RCC 7860 (cell line): ENCODE data around the gene ADCY9.

Experiments used
- DNase-seq: peaks from one replicate; pipeline ENCODE4 v3.0.0-alpha.2; 2015; ENCODE audit warnings: low spot score
- FAIRE-seq: peaks from 2 replicates; lab custom pipeline; 2012; peaks lifted over from hg19 to GRCh38; lab: Jason Lieb, UNC

The ADCY9 gene

GRCh38 chr16:4096509-4096908, 19.7 kb downstream of the ADCY9 start:
- FAIRE-seq: no peak

DNA sequence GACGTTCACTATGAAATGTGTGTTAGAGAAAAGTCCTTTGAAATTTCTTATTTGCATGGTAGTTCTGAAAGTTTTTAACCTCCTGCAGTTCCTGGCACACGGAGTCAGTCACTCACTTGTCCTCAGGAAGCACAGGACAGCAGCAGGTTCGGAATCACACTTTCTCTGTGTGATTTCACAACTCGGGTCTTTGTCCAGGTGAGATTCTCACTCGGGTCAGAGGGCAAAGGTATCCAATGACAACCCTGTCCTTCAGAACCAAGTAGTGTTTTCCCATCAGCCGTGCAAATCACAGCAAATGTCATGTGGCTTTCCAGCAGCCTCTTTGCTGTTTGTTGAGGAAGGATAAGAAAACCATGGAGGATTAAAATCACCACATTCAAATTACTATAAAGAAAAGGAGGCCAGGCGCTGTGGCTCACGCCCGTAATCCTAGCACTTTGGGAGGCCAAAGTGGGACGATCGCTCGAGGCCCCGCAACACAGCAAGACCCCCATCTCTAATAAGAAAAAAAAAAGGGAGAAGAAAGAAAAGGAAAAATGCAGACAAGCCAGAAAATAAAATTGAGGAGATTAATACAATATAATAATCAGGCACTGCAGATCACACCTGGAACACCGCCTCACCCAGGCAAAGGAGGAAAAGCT, 22.0 kb downstream of the ADCY9 start:
- DNase-seq (no peak), FAIRE-seq (no peak)

More at GRCh38 chr16:4096509-4096908, 19.7 kb downstream of the ADCY9 start:
- DNase-seq: no peak

GRCh38 chr16:4093495-4094126, 22.6 kb downstream of the ADCY9 start:
- DNase-seq (no peak), FAIRE-seq (no peak)

- no peak for DNase-seq
- FAIRE-seq: no peak
These were observed 23.5 kb downstream of the ADCY9 start for GRCh38 chr16:4092547-4093265.

GRCh38 chr16:4091240-4092012, 24.8 kb downstream of the ADCY9 start:
- no peak for DNase-seq
- FAIRE-seq: no peak

GRCh38 chr16:4090351-4090851, 25.8 kb downstream of the ADCY9 start:
- FAIRE-seq (no peak), DNase-seq (no peak)

DNA sequence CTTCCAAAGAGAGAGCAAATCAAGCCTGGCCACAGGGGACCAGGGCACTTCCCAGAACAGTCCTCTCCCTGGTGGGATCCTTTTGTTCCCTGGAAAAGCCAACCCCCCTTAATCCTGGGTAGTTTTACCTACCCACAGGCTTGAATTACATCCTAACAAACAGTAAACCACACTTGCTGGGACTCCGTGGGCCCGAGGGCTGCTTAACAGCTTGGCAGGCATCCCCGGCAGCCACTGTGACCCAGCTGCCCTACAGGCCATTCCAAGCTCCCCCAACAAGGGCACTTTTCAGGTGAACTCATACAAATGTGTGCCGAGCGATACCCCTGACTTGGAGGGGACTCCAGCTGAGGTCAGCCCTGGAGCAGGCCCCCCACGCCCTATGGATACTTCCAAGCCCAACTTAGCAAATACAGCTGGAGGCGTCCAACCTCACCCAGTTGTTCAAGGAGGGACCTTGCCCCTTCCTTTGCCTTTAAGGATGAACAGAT, 26.4 kb downstream of the ADCY9 start:
- DNase-seq (no peak), FAIRE-seq (no peak)

- FAIRE-seq (no peak), DNase-seq (no peak)
These were observed 26.9 kb downstream of the ADCY9 start for GRCh38 chr16:4089251-4089810.

DNA sequence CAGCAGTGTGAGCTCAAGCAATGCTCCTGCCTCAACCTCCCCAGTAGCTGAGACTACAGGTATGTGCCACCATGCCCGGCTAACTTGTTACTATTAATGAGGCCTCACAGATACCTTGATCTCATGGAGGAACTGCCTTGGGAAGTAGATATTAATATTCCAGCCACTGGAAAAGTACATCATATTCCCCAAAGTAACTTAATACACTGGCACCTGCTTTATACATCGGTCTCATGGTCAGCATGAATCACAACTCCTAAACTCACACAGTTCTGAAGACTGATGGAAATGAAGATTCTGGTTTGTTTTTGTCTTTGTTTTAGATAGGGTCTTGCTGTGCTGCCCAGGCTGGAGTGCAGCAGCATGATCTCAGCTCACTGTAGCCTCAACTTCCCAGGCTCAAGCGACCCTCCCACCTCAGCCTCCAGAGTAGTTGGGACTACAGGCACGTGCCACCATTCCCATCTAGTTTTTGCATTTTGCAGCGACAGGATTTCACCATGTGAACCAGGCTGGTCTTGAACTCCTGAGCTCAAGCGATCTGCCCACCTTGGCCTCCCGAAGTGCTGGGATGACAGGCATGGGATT, 28.2 kb downstream of the ADCY9 start:
- FAIRE-seq (no peak), DNase-seq (no peak)

DNA sequence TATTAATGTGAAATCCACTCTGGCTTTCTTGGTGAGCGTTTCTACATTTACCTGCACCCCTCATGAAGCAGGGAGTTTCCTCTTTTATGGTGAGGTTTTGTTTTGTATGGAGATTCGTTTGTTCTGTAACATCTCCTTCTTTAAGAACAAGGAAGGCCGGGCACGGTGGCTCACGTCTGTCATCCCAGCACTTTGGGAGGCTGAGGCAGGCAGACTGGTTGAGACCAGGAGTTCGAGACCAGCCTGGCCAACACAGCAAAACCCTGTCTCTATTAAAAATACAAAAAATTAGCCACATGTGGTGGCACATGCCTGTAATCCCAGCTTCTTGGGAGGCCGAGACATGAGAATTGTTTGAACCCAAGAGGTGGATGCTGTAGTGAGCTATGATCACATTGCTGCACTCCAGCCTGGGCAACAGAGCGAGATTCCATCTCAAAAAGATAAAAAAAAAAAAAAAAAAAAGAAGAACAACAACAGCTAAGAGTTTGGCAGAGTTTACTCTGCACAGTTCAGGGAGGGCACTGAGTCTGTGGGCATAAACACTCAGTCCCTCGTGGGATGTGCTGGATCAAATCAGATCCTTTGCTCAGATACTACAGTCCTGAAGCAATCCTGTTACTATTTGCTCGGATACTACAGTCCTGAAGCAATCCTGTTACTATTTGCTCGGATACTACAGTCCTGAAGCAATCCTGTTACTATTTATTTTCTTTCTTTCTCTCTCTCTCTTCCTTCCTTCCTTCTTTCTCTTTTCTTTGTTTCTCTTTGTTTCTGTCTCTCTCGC, 28.9 kb downstream of the ADCY9 start:
- FAIRE-seq (no peak), DNase-seq (no peak)

GRCh38 chr16:4086153-4086552, 30.1 kb downstream of the ADCY9 start:
- DNase-seq: no peak
- FAIRE-seq: no peak

- no peak for DNase-seq
- FAIRE-seq: no peak
These were observed 30.8 kb downstream of the ADCY9 start for GRCh38 chr16:4085405-4085970.

- FAIRE-seq (no peak), DNase-seq (no peak)
These were observed 32.8 kb downstream of the ADCY9 start for GRCh38 chr16:4083347-4083870.

GRCh38 chr16:4082474-4083044, 33.7 kb downstream of the ADCY9 start:
- FAIRE-seq (no peak), DNase-seq (no peak)

GRCh38 chr16:4081521-4082021, 34.7 kb downstream of the ADCY9 start:
- no peak for FAIRE-seq
- no peak for DNase-seq

- no peak for DNase-seq
- no peak for FAIRE-seq
These were observed 35.2 kb downstream of the ADCY9 start for GRCh38 chr16:4081047-4081446.

- DNase-seq (no peak), FAIRE-seq (no peak)
These were observed 39.0 kb downstream of the ADCY9 start for GRCh38 chr16:4077174-4077649.

GRCh38 chr16:4075534-4075933, 40.7 kb downstream of the ADCY9 start:
- FAIRE-seq (no peak), DNase-seq (no peak)
